Natural killer cell treated with Interleukin-12 subunit alpha and Interleukin-12 subunit beta and Interleukin-15 and Interleukin-18, amount 100 ng/mL, for 72 hours (primary cell): Measurements from ENCODE around the gene PM20D2. TPM values are rescaled to one million over a fixed set of nuclear protein-coding genes. Genes with fewer than 3 reads are reported as not detected.
A peak's percentile ranks its signal among the peaks of the same experiment; 100 is the strongest.
"Not testable (repeated sequence)": the region's sequence is repeated elsewhere in the genome, so short reads cannot be mapped to it uniquely, and the experiment has no call there.

Experiments used
- ATAC-seq, 2 donors: fragments of 150-1000 bp; cut with Tn5 transposase in 1 of 2; sonication (Bioruptor Pico), chemical (Tn5 transposase) in 1 of 2; 2 replicates each; pipeline ENCODE4 v1.10.0; 2021
- DNase-seq: peaks from one replicate; pipeline ENCODE4 v3.0.0; 2022; ENCODE audit warnings: low spot score
- H3K27ac Mint-ChIP-seq, 2 donors: 1 replicate in 1 of 2; 2 replicates in 1 of 2; pipeline ENCODE4 v1.8.0; 2022; ENCODE audit warnings: mixed read lengths in 2 of 2, mild to moderate bottlenecking in 1 of 2, moderate library complexity in 1 of 2
- H3K27me3 Mint-ChIP-seq, 2 donors: 1 replicate in 1 of 2; 2 replicates in 1 of 2; pipeline ENCODE4 v1.8.0; 2022; ENCODE audit warnings: mixed read lengths in 2 of 2
- H3K36me3 Mint-ChIP-seq: one replicate; pipeline ENCODE4 v1.8.0; 2022; ENCODE audit warnings: mixed read lengths
- H3K4me1 Mint-ChIP-seq, 2 donors: 1 replicate in 1 of 2; 2 replicates in 1 of 2; pipeline ENCODE4 v1.8.0; 2022; ENCODE audit warnings: low read depth in 2 of 2, mixed read lengths in 2 of 2, mild to moderate bottlenecking in 1 of 2
- H3K4me3 Mint-ChIP-seq: one replicate; pipeline ENCODE4 v1.8.0; 2022; ENCODE audit warnings: mixed read lengths
- H3K9me3 Mint-ChIP-seq: 2 replicates; pipeline ENCODE4 v1.8.0; 2022; ENCODE audit warnings: mixed read lengths
- total RNA-seq, 2 donors: library from RNA; stranded (reverse); gene quantifications; one replicate each; pipeline ENCODE4 v1.2.3, GENCODE V29; 2022

The PM20D2 gene, protein sequence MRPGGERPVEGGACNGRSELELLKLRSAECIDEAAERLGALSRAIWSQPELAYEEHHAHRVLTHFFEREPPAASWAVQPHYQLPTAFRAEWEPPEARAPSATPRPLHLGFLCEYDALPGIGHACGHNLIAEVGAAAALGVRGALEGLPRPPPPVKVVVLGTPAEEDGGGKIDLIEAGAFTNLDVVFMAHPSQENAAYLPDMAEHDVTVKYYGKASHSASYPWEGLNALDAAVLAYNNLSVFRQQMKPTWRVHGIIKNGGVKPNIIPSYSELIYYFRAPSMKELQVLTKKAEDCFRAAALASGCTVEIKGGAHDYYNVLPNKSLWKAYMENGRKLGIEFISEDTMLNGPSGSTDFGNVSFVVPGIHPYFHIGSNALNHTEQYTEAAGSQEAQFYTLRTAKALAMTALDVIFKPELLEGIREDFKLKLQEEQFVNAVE
- 1 to 10 TPM; 3.8 to 6.2 TPM for total RNA-seq

DNA sequence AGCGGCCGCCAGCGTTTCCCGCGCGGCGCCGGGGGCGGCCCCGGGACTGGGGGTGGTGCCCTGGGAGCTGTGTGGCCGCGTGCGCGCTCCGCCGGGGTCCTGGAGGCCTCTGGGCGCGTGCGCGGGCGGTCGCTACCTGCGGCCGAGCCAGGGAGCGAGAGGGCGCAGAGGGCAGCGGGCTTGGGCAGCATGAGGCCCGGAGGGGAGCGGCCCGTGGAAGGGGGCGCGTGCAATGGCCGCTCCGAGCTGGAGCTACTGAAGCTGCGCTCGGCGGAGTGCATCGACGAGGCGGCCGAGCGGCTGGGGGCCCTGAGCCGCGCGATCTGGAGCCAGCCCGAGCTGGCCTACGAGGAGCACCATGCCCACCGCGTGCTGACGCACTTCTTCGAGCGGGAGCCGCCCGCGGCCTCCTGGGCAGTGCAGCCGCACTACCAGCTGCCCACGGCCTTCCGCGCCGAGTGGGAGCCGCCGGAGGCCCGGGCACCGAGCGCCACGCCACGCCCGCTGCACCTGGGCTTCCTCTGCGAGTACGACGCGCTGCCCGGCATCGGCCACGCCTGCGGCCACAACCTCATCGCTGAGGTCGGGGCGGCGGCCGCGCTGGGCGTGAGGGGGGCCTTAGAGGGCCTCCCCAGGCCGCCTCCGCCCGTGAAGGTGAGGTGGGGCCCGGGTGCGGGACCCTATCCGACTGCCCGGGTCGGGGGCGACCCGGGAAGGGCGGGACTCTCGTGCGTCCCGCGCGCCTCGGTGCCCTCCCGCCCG lies at the start of gene PM20D2:
Gene PM20D2 (plus strand): TSS at position 100 of the 762 bp plus-strand sequence. CDS start 90 bp downstream, at position 190.
- H3K4me3 Mint-ChIP-seq = peak within 1 kb of the TSS; percentile 93
- ATAC-seq = peak; percentile 88 to 92
- H3K27me3 Mint-ChIP-seq = peaks cover 0 to 3% of the 10 kb centered on the region in 2 donors
- H3K27ac Mint-ChIP-seq = peak within 1 kb of the TSS; percentile 86
- peaks cover 11 to 34% of the 10 kb centered on the region in 2 donors for H3K4me1 Mint-ChIP-seq
- no peaks in the 10 kb centered on the region for H3K9me3 Mint-ChIP-seq
- H3K36me3 Mint-ChIP-seq = no peaks in the 10 kb centered on the region
- DNase-seq = peak; percentile 82

DNA sequence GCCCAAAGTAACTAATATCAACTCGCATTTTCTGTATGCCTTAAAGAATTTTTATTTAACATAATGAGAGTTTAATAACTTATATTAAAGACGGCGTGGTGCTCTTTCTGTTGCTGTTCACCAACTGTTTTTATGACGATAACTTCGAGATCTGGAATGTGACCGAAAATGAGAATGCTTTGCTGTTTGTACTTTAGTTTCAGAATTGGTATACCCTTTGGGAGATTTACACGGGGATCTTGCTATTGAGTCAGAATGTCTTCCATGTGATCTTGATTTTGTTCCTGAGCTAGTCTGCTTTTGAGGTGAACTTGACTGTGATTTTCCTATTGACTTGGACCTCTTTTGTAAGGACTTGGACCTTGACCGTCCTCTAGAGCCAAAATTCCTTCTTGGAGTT lies 47.4 kb upstream of the PM20D2 start:
- DNase-seq (no peak), ATAC-seq (peak in 1 of 2 donors; percentile 69)
- no peaks in the 10 kb centered on the region for H3K27me3 Mint-ChIP-seq
- no peak overlapping the region for H3K27ac Mint-ChIP-seq
- peaks cover 0 to 15% of the 10 kb centered on the region in 2 donors for H3K4me1 Mint-ChIP-seq
- H3K36me3 Mint-ChIP-seq = no peaks in the 10 kb centered on the region
- H3K9me3 Mint-ChIP-seq = no peaks in the 10 kb centered on the region
- H3K4me3 Mint-ChIP-seq = peak overlapping the region; percentile 54

DNA sequence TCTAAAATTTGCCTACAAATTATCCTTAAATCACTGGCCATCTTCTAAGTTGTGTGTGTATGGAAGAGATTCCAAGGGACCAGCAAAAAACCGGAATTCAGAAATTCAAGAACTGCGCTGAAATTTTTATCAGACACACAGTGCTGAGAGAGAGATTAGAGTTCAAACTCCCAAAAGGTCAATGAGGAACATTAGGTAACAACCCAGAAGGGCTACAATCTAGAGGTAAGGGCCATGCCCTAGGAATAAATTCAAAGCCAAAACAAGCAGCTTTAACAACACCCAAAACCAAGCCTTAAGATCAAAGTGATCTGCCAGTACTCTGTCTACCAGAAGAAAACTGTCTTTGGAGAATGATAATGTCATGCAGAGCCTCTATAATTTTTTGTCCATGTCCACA lies 45.7 kb upstream of the PM20D2 start:
- no peak for DNase-seq
- Mint-ChIP-seq H3K36me3 (no peaks in the 10 kb centered on the region), H3K9me3 (no peaks in the 10 kb centered on the region), H3K27me3 (no peaks in the 10 kb centered on the region), H3K4me3 (no peak overlapping the region), H3K4me1 (peaks cover 0 to 15% of the 10 kb centered on the region in 2 donors), H3K27ac (no peak overlapping the region)
- no peak for ATAC-seq

DNA sequence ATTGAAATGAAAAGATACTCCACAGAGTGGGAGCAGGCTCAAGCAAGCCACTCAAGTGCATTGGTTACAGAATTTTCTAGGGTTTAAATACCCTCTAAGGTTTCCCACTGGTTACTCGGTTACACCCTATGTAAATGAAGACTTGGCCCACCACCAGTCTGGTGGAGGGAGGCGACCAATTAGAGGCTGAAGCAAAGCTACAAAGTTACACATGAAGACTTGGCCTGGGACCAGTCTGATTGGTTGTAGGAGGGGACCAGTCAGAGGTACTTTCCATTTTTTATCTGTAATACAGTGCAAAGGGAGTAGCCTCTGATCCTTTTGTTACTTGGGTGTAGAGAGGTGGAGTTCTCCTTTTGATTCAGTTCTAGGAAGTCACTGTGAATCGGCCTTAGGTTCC lies 35.6 kb upstream of the PM20D2 start:
- H3K4me3 Mint-ChIP-seq = no peak overlapping the region
- H3K4me1 Mint-ChIP-seq = no peaks in the 10 kb centered on the region
- H3K27me3 Mint-ChIP-seq = no peaks in the 10 kb centered on the region
- ATAC-seq = no peak
- H3K9me3 Mint-ChIP-seq = no peaks in the 10 kb centered on the region
- no peaks in the 10 kb centered on the region for H3K36me3 Mint-ChIP-seq
- DNase-seq = no peak
- H3K27ac Mint-ChIP-seq = no peak overlapping the region

DNA sequence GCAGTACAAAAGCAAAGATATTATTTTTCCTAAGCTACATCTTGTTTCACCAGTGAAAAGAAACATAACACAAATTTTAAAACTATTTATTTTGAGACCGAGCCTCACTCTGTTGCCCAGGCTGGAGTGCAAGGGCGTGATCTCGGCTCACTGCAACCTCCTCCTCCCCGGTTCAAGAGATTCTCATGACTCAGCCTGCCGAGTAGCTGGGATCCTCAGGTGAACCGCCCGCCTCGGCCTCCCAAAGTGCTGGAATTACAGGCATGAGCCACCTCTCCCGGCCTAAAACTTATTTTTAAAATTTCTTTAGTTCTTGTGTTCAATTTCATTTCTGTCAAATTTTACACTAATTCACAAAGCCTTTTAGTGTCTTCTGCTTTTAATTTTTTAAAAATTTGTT lies 33.9 kb upstream of the PM20D2 start:
- no peak for DNase-seq
- H3K36me3 Mint-ChIP-seq = no peaks in the 10 kb centered on the region
- no peak overlapping the region for H3K27ac Mint-ChIP-seq
- no peaks in the 10 kb centered on the region for H3K9me3 Mint-ChIP-seq
- ATAC-seq = no peak
- no peaks in the 10 kb centered on the region for H3K27me3 Mint-ChIP-seq
- no peak overlapping the region for H3K4me3 Mint-ChIP-seq
- peaks cover 3% of the 10 kb centered on the region in 2 donors for H3K4me1 Mint-ChIP-seq

DNA sequence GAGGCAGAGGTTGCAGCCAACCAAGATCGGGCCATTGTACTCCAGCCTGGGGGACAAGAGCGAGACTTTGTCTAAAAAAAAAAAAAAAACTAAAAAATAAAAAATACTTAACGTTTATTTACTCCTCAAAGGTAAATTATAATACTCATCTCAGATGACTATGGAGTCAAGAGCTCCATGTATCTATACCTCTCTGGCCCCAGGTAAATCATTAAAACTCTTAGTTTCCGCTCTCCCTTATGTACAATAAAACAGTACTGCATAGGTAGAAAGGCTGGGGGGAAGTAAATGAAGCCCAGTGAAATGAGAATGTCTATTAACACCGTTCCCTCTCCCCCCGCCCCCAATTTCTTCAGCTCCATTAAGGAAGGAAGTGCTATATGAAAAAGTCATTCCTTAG lies 29.2 kb upstream of the PM20D2 start:
- Mint-ChIP-seq H3K27me3 (peaks cover 0 to 3% of the 10 kb centered on the region in 2 donors), H3K36me3 (no peaks in the 10 kb centered on the region), H3K27ac (peak overlapping the region; percentile 54 to 58), H3K4me3 (peak overlapping the region; percentile 92), H3K9me3 (no peaks in the 10 kb centered on the region), H3K4me1 (peaks cover 11 to 12% of the 10 kb centered on the region in 2 donors)
- DNase-seq (no peak), ATAC-seq (no peak)

DNA sequence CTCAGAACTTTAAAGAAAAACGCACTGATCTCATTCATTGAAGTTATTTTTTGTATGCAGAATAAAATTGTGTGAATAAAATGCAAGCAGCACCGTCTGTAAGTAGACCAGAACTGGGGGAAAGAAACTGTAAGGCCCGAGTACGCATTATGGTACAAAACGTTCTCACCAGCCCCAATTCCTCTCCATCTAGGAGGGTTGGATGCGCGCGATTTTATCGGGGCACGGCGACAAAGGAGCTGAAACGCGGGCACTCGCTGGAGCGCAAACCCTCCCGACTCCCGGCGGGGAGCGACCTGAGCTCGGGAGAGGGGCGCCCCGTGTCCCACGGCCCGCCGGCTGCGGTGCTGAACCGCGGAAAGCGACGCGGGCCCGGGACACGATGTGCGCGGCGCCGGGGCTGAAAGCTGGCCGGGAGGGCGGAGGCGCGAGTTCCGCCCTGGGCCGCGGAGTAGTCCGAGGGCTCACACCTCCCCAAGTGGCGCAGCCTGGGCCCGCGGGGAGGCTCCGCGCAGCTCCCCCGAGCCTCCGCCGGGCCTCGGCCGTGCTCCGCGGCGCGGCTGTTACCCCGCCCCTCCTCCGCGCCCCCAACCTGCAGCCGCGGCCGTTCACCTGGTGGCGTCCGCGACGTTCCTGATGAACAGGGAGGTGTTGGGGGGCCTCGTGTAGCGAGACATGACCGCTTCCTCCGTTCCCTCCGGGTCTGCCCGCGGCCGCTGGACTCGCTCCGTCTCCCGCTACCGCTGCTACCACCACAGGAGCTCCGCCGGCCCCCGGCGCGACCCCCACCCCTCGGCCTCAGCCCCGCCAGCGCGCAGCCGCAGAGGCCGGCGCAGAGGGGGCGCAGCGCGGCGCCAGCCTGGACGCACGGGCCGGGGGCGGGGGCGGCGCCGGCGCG lies 28.4 kb upstream of the PM20D2 start, which contains the start of gene SRSF12:
Gene SRSF12 (minus strand): TSS at position 861 of the 898 bp plus-strand sequence. CDS start 184 bp downstream, at position 677.
- peak; percentile 96 to 97 for ATAC-seq
- H3K27ac Mint-ChIP-seq = peak within 1 kb of the TSS; percentile 54 to 58
- DNase-seq = peak; percentile 77
- H3K4me1 Mint-ChIP-seq = peaks cover 11 to 12% of the 10 kb centered on the region in 2 donors
- peaks cover 0 to 3% of the 10 kb centered on the region in 2 donors for H3K27me3 Mint-ChIP-seq
- no peaks in the 10 kb centered on the region for H3K36me3 Mint-ChIP-seq
- no peaks in the 10 kb centered on the region for H3K9me3 Mint-ChIP-seq
- H3K4me3 Mint-ChIP-seq = peak within 1 kb of the TSS; percentile 92

DNA sequence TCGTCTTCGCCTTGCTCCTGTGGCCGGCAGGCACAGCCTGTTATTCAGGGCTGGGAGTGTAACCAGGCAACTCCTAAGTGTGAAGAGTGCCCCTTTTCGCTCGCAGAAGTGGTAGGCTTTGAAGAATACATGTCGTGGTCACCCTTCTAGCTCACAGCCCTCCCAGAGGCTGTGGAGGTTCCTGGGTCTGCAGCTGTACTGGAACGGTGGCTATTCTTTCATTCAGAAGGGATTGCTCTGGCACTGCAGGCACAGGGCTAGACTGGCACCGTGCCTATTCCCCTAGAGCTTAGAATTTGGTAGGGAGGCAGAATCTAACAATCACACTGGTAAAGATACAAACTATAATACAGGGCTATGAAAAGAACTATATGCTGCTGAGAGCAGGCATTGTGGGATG lies 26.9 kb upstream of the PM20D2 start:
- Mint-ChIP-seq H3K27ac (no peak overlapping the region), H3K27me3 (peaks cover 0 to 3% of the 10 kb centered on the region in 2 donors), H3K4me3 (peak overlapping the region; percentile 51), H3K36me3 (no peaks in the 10 kb centered on the region), H3K9me3 (no peaks in the 10 kb centered on the region), H3K4me1 (peaks cover 11 to 12% of the 10 kb centered on the region in 2 donors)
- DNase-seq (no peak), ATAC-seq (no peak)

DNA sequence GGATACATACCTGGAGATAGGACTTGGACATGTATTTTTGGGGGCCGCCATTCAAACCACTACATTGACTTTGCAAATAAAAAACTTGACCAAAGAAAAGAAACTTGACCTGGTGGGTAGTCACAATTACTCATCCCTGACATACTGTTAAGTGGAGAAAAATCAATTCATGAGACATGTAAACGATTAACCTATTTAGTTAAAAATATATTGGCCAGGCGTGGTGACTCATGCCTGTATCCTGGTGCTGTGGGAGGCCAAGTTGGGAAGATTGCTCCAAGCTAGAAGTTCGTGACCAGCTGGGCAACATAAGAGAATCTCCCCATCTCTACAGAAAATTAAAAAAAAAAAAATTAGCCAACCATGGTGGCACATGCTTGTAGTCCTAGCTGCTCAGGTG lies 25.5 kb upstream of the PM20D2 start:
- DNase-seq (no peak), ATAC-seq (no peak)
- H3K4me1 Mint-ChIP-seq = peaks cover 11 to 12% of the 10 kb centered on the region in 2 donors
- no peak overlapping the region for H3K4me3 Mint-ChIP-seq
- peaks cover 0 to 3% of the 10 kb centered on the region in 2 donors for H3K27me3 Mint-ChIP-seq
- no peak overlapping the region for H3K27ac Mint-ChIP-seq
- H3K36me3 Mint-ChIP-seq = no peaks in the 10 kb centered on the region
- H3K9me3 Mint-ChIP-seq = no peaks in the 10 kb centered on the region

DNA sequence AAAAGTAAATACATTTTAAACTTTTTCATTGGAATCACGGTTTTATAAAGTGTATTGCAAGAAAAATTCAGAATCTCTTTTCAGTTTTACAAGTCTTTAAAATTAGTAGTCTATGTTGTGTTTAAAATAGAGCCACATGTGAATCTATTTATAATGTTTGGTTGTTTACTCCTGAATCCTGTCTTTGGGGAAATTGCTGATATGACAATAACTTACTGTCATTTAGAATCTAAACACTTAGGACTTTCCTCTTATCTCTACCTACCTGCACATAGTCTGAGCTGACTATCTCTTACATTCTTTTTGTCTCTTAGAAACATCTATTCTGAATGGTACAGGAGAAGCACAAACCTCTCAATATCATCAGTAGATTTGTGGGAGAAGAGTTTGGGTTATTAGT lies 23.9 kb upstream of the PM20D2 start:
- Mint-ChIP-seq H3K4me1 (peaks cover 8 to 9% of the 10 kb centered on the region in 2 donors), H3K27me3 (peaks cover 0 to 3% of the 10 kb centered on the region in 2 donors), H3K27ac (no peak overlapping the region), H3K4me3 (no peak overlapping the region), H3K9me3 (no peaks in the 10 kb centered on the region), H3K36me3 (no peaks in the 10 kb centered on the region)
- ATAC-seq (no peak), DNase-seq (no peak)

DNA sequence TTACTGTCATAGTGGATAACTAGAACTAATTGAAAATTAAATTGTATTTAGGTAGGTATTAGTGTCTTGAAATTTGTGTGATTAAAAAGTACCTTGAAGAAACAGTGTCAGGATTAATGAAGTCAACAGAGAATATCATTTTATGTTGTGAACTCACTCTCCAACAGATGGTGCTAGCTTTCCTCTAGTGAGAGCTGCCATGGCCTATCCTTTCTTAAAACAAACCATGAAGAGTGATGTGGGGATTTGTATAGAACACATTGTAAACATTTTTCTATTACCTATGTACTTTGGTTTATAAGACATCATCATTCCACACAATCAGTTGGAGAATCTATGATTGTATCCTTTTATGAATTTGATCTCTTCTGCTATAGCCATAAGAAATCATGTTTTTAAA lies 23.2 kb upstream of the PM20D2 start:
- H3K36me3 Mint-ChIP-seq = no peaks in the 10 kb centered on the region
- peaks cover 5% of the 10 kb centered on the region in 2 donors for H3K4me1 Mint-ChIP-seq
- no peaks in the 10 kb centered on the region for H3K9me3 Mint-ChIP-seq
- DNase-seq (no peak), ATAC-seq (no peak)
- no peak overlapping the region for H3K27ac Mint-ChIP-seq
- H3K27me3 Mint-ChIP-seq = peaks cover 0 to 3% of the 10 kb centered on the region in 2 donors
- no peak overlapping the region for H3K4me3 Mint-ChIP-seq

DNA sequence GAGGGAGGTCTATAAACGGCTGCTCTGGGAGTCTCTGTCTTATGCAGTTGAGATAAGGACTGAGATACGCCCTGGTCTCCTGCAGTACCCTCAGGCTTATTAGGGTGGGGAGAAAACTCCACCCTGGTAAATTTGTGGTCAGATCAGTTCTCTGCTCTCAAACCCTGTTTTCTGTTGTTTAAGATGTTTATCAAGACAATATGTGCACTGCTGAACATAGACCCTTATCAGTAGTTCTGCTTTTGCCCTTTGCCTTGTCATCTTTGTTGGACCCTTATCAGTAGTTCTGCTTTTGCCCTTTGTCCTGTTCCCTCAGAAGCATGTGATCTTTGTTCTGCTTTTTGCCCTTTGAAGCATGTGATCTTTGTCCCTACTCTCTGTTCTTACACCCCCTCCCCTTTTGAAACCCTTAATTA lies 17.6 kb upstream of the PM20D2 start:
- ATAC-seq, H3K4me3 Mint-ChIP-seq, H3K27ac Mint-ChIP-seq, H3K4me1 Mint-ChIP-seq, H3K36me3 Mint-ChIP-seq, H3K9me3 Mint-ChIP-seq, H3K27me3 Mint-ChIP-seq, DNase-seq: not testable (repeated sequence)

DNA sequence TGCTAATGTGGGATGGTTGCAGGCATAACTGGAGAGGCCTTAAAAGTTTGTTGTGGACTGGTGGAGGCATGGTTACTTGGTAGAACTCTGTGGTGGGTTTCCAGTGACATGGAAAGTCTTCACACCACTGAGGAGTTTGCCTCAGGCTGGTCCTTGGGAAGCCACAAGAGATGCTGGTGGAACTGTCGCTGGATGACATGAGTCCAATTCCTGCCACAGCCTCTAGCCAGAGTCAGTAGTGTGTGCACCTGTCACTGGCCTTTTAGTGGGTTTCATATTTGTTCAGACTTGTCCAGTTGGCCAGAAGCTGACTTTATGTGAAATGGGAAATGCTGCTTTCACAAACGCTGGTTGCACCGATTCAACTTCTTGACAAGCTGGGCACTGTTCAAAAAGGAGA lies 14.3 kb upstream of the PM20D2 start:
- H3K27me3 Mint-ChIP-seq = no peaks in the 10 kb centered on the region
- no peaks in the 10 kb centered on the region for H3K9me3 Mint-ChIP-seq
- no peak for ATAC-seq
- H3K4me1 Mint-ChIP-seq = peaks cover 0 to 6% of the 10 kb centered on the region in 2 donors
- H3K36me3 Mint-ChIP-seq = peaks cover 6% of the 10 kb centered on the region
- H3K4me3 Mint-ChIP-seq = no peak overlapping the region
- DNase-seq = no peak
- H3K27ac Mint-ChIP-seq = no peak overlapping the region
